ENCODE results near the gene UBE2L5. TPM values are rescaled to one million over a fixed set of nuclear protein-coding genes. Genes with fewer than 3 reads are reported as not detected.
"Not testable (repeated sequence)": the region's sequence is repeated elsewhere in the genome, so short reads cannot be mapped to it uniquely, and the experiment has no call there.

UBE2L5 gene
- polyA plus RNA-seq, 1 donor: 0.28 TPM

DNA sequence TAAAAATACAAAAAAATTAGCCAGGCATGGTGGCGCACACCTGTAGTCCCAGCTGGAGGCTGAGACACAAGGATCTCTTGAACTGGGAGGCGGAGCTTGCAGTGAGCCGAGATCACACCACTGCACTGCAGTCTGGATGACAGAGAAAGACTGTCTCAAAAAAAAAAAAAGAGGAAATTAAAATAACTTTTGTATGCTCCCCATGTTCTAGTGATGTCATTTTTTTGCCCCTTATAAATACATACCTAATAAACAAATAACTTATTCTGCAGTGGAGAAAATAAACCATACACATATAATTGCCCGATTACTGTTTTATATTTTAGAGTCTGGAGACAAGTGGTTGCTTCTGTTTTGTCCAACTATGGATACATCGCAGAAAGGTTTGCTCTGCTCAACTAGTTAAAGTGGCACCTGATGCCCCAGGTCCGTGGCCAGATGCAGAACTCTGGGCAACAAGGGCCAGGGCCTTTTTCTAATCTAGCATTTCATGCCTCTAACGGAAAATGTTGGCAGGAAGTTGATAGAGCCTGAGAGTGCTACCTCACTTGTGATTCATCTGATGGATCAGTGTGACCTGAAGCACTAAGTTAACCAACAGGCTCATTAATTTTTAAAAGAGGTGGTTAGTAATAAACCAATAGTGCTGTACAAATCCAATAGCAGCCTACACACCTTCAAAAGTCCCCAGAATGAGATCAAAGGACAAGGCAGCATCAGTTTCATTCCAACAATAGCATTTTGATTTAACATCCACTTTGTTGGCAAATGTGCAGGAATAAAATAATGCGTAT is 18.8 kb downstream of the UBE2L5 start:
- DNase-seq: no peak

GRCh38 chr13:30442926-30443325 is 20.6 kb downstream of the UBE2L5 start:
- no peak for DNase-seq

DNA sequence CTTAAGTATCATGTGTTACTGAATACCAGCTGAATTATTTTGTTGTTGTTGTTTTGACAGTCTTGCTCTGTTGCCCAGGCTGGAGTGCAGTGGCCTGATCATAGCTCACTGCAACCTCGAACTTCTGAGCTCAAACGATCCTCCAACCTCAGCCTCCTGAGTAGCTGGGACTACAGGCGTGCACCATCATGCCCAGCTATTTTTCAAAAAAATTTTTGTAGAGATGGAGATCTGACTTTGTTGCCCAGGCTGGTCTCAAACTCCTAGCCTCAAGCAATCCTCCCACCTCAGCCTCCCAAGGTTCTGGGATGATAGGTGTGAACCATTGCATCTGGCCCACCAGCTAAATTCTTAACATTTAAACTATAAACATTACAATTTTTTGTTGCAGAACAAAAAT is 21.2 kb downstream of the UBE2L5 start:
- not testable (repeated sequence) for DNase-seq

GRCh38 chr13:30443957-30444404 is 21.7 kb downstream of the UBE2L5 start:
- no peak for DNase-seq

- no peak for DNase-seq
Measured at GRCh38 chr13:30446126-30446500, 23.8 kb downstream of the UBE2L5 start.

DNA sequence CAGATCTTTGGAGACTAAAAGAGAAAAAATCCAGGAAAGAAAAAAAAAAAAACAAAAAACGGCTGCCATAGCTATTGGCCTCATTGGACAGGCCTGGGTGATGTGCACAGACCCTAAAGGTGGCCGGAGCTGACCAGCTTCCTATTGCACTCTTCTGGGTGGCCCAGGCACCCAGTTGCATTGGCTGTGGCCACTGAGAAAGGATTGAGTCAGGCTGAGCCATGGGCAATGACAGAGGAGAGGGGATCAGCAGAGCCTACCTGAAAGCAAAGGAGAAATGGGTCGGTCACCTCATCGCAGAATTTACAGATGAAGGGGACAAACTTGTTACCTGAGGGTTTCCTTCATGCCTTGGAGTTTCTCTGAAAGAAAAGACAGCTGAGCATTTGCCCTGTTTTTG is 26.1 kb downstream of the UBE2L5 start:
- DNase-seq: no peak

DNA sequence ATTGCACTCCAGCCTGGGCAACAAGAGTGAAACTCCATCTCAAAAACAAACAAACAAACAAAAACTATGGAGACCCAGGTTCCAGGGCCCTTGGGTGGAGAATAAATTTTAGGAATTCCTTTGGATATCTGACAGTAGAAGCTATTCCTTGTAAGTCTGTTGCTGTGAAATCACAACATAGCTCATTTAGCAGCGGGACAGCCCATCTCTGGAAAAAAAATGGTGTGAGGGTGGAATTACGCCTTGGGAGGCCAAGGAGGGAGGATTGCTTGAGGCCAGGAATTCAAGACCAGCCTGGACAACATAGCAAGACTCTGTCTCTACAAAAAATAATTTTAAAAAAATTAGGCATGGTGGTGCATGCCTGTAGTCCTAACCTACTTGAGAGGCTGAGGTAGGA is 27.8 kb downstream of the UBE2L5 start:
- DNase-seq: no peak

GRCh38 chr13:30451476-30451875 is 29.2 kb downstream of the UBE2L5 start:
- DNase-seq: not testable (repeated sequence)

- DNase-seq: no peak
Measured at GRCh38 chr13:30453727-30454126, 31.4 kb downstream of the UBE2L5 start.

- no peak for DNase-seq
Measured at GRCh38 chr13:30454991-30455390, 32.7 kb downstream of the UBE2L5 start.

DNA sequence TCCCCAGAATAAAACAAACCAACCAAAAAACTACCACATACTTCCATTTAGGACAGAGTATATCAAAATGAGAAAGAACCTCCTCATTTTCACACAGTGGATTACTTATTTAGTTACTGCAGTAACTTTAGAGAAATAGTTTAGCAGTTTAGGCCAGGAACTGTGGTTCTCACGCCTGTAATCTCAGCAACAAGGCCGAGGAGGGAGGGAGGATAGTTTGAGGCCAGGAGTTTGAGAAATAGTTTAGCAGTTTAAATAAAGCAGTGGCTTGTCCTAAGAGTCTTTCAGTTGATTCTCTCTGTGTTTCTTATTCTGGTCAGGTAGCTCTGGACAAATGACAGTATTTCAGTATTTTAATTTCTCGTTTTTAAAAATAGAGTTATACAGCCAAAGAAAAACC is 34.0 kb downstream of the UBE2L5 start:
- no peak for DNase-seq

- DNase-seq: no peak
Measured at GRCh38 chr13:30457306-30457891, 35.1 kb downstream of the UBE2L5 start.

DNA sequence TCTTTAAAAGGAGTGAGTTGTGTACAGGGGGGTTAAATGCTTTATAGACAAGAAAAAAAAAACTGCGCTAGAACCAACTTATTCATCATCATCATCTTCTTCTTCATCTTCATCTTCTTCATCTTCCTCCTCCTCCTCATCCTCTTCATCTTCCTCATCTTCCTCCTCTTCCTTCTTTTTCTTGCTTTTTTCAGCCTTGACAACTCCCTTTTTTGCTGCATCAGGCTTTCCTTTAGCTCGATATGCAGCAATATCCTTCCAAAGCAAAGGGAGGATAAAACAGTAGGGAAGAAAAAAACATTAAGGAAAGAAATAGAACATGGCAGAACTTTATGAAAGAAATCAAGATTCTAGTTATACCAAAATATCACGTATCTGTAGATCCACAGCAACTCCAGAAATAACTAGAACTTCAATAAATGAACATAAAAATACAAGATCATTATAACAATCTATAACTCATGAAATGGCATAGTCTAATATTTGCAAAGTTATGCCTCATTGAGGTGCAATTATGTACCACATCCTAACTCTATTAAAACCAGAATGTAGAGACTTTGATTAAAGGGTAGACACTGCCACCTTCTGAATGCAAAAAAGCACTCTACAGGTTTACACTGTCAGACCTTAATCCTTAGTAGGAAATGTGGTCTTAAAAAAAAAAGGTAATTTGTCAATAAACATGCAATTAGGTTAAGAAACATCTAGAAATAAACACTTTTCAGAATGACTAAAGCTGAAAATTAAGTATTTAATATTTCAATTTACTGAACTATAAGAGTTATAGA is 39.2 kb downstream of the UBE2L5 start:
- peak; percentile 36 for DNase-seq

- peak; percentile 64 for DNase-seq
Measured at GRCh38 chr13:30463787-30464495, 41.6 kb downstream of the UBE2L5 start.

- peak; percentile 89 for DNase-seq
Measured at GRCh38 chr13:30464496-30465342, 42.4 kb downstream of the UBE2L5 start.

- no peak for DNase-seq
Measured at GRCh38 chr13:30465343-30465592, 43.0 kb downstream of the UBE2L5 start.

- peak; percentile 98 for DNase-seq
Measured at GRCh38 chr13:30465593-30466357, 43.5 kb downstream of the UBE2L5 start, which contains the start of gene HMGB1. HMGB1 (minus strand) TSS chr13:30465936; CDS start chr13:30463680, 2,256 bp downstream.

GRCh38 chr13:30466358-30466714 is 44.0 kb downstream of the UBE2L5 start:
- no peak for DNase-seq

DNA sequence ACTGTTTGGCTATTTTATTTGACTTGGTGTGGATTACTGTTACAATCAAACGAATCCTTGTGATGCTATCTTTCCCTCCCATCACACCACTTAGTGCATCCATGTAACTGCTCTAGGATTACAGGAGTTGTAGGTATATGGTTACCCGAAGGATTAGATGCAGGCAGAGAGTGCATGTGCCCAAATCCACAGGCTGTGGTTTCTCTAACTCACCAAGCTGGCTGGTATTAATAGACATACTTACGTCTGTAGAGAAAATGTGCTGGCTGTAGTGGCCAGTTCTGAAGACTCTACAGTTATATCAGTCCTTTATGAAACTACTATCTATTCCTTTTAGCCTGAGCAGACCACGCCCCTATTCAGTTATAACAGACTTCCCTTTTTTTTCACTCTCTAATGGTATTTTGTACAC is 44.6 kb downstream of the UBE2L5 start:
- no peak for DNase-seq

GRCh38 chr13:30473675-30474074 is 51.4 kb downstream of the UBE2L5 start:
- no peak for DNase-seq

Data from hindlimb muscle (tissue), 1 donor.